Rectal smooth muscle tissue (tissue), 1 donor: ENCODE measurements around the gene NCBP1.
A peak's percentile ranks its signal among the peaks of the same experiment; 100 is the strongest.

ENCODE experiments used
- H3K27ac ChIP-seq: one replicate; pipeline ENCODE4 v1.7.0; 2013; ENCODE audit warnings: low read depth, low read length, inconsistent platforms
- H3K27me3 ChIP-seq: one replicate; pipeline ENCODE4 v1.7.0; 2013; ENCODE audit warnings: low read length; ENCODE audit not compliant: control insufficient read depth, insufficient read depth
- H3K36me3 ChIP-seq: one replicate; pipeline ENCODE4 v1.7.0; 2013; ENCODE audit warnings: low read length; ENCODE audit not compliant: control insufficient read depth, insufficient read depth
- H3K4me1 ChIP-seq: one replicate; pipeline ENCODE4 v1.7.0; 2013; ENCODE audit warnings: low read length; ENCODE audit not compliant: control insufficient read depth, insufficient read depth
- H3K4me3 ChIP-seq: one replicate; pipeline ENCODE4 v1.7.0; 2013; ENCODE audit warnings: low read length
- H3K9ac ChIP-seq: one replicate; pipeline ENCODE4 v1.7.0; 2013; ENCODE audit warnings: low read length

NCBP1 gene

GRCh38 chr9:97630591-97630990 lies 3.0 kb upstream of the NCBP1 start:
- Histone ChIP-seq H3K9ac (no peak overlapping the region), H3K4me1 (peaks cover 16% of the 10 kb centered on the region), H3K4me3 (no peak overlapping the region), H3K27me3 (no peaks in the 10 kb centered on the region), H3K27ac (no peak overlapping the region), H3K36me3 (peaks cover 1% of the 10 kb centered on the region)

- peaks cover 11% of the 10 kb centered on the region for H3K4me1 ChIP-seq
- peak overlapping the region; percentile 98 for H3K9ac ChIP-seq
- H3K36me3 ChIP-seq, result no peaks in the 10 kb centered on the region
- peak overlapping the region; percentile 99 for H3K27ac ChIP-seq
- H3K27me3 ChIP-seq, result no peaks in the 10 kb centered on the region
- peak overlapping the region; percentile 92 for H3K4me3 ChIP-seq
Observed at GRCh38 chr9:97632248-97632984, 1.2 kb upstream of the NCBP1 start.

GRCh38 chr9:97633859-97634490 lies 354 bp downstream of the NCBP1 start:
- peak overlapping the region; percentile 92 for H3K4me3 ChIP-seq
- no peaks in the 10 kb centered on the region for H3K27me3 ChIP-seq
- peak overlapping the region; percentile 72 for H3K9ac ChIP-seq
- no peaks in the 10 kb centered on the region for H3K36me3 ChIP-seq
- peak overlapping the region; percentile 99 for H3K27ac ChIP-seq
- H3K4me1 ChIP-seq, result peaks cover 12% of the 10 kb centered on the region

- Histone ChIP-seq H3K4me1 (peaks cover 12% of the 10 kb centered on the region), H3K9ac (no peak overlapping the region), H3K36me3 (no peaks in the 10 kb centered on the region), H3K4me3 (peak overlapping the region; percentile 92), H3K27ac (no peak overlapping the region), H3K27me3 (no peaks in the 10 kb centered on the region)
Observed at GRCh38 chr9:97635026-97635425, 1.4 kb downstream of the NCBP1 start.

- Histone ChIP-seq H3K4me3 (no peak overlapping the region), H3K27me3 (no peaks in the 10 kb centered on the region), H3K36me3 (peaks cover 3% of the 10 kb centered on the region), H3K4me1 (peaks cover 9% of the 10 kb centered on the region), H3K27ac (no peak overlapping the region), H3K9ac (no peak overlapping the region)
Observed at GRCh38 chr9:97636903-97637302, 3.3 kb downstream of the NCBP1 start.

- Histone ChIP-seq H3K27me3 (no peaks in the 10 kb centered on the region), H3K36me3 (peaks cover 10% of the 10 kb centered on the region), H3K4me3 (no peak overlapping the region), H3K9ac (no peak overlapping the region), H3K4me1 (peaks cover 6% of the 10 kb centered on the region), H3K27ac (no peak overlapping the region)
Observed at GRCh38 chr9:97638666-97639065, 5.0 kb downstream of the NCBP1 start.

GRCh38 chr9:97640325-97640724 lies 6.7 kb downstream of the NCBP1 start:
- Histone ChIP-seq H3K27ac (no peak overlapping the region), H3K36me3 (peaks cover 16% of the 10 kb centered on the region), H3K4me1 (peaks cover 2% of the 10 kb centered on the region), H3K9ac (no peak overlapping the region), H3K4me3 (no peak overlapping the region), H3K27me3 (no peaks in the 10 kb centered on the region)

GRCh38 chr9:97645720-97646119 lies 12.1 kb downstream of the NCBP1 start:
- Histone ChIP-seq H3K27ac (no peak overlapping the region), H3K9ac (no peak overlapping the region), H3K4me3 (no peak overlapping the region), H3K27me3 (no peaks in the 10 kb centered on the region), H3K4me1 (no peaks in the 10 kb centered on the region), H3K36me3 (peaks cover 24% of the 10 kb centered on the region)

- H3K4me1 ChIP-seq, result no peaks in the 10 kb centered on the region
- H3K4me3 ChIP-seq, result no peak overlapping the region
- no peaks in the 10 kb centered on the region for H3K27me3 ChIP-seq
- H3K27ac ChIP-seq, result no peak overlapping the region
- H3K36me3 ChIP-seq, result peaks cover 19% of the 10 kb centered on the region
- H3K9ac ChIP-seq, result no peak overlapping the region
Observed at GRCh38 chr9:97647996-97648395, 14.4 kb downstream of the NCBP1 start.

- no peak overlapping the region for H3K4me3 ChIP-seq
- H3K27ac ChIP-seq, result no peak overlapping the region
- no peaks in the 10 kb centered on the region for H3K27me3 ChIP-seq
- H3K4me1 ChIP-seq, result no peaks in the 10 kb centered on the region
- peaks cover 20% of the 10 kb centered on the region for H3K36me3 ChIP-seq
- H3K9ac ChIP-seq, result no peak overlapping the region
Observed at GRCh38 chr9:97651646-97652045, 18.0 kb downstream of the NCBP1 start.

- H3K36me3 ChIP-seq, result peaks cover 27% of the 10 kb centered on the region
- no peak overlapping the region for H3K9ac ChIP-seq
- no peaks in the 10 kb centered on the region for H3K27me3 ChIP-seq
Observed at GRCh38 chr9:97658707-97659106, 25.1 kb downstream of the NCBP1 start.

GRCh38 chr9:97659771-97660170 lies 26.1 kb downstream of the NCBP1 start:
- H3K9ac ChIP-seq, result no peak overlapping the region
- H3K27ac ChIP-seq, result no peak overlapping the region
- H3K4me3 ChIP-seq, result no peak overlapping the region
- H3K4me1 ChIP-seq, result no peaks in the 10 kb centered on the region
- H3K36me3 ChIP-seq, result peaks cover 28% of the 10 kb centered on the region
- no peaks in the 10 kb centered on the region for H3K27me3 ChIP-seq

More at GRCh38 chr9:97658707-97659106, 25.1 kb downstream of the NCBP1 start:
- H3K4me1 ChIP-seq, result no peaks in the 10 kb centered on the region
- no peak overlapping the region for H3K4me3 ChIP-seq
- H3K27ac ChIP-seq, result no peak overlapping the region

GRCh38 chr9:97660340-97660739 lies 26.7 kb downstream of the NCBP1 start:
- Histone ChIP-seq H3K27ac (no peak overlapping the region), H3K36me3 (peaks cover 33% of the 10 kb centered on the region), H3K9ac (no peak overlapping the region), H3K4me1 (no peaks in the 10 kb centered on the region), H3K4me3 (no peak overlapping the region), H3K27me3 (no peaks in the 10 kb centered on the region)
